PC-3 (cell line): ENCODE data around the gene ADCY10. TPM values are rescaled to one million over a fixed set of nuclear protein-coding genes. Genes with fewer than 3 reads are reported as not detected.
"Not testable (repeated sequence)": the region's sequence is repeated elsewhere in the genome, so short reads cannot be mapped to it uniquely, and the experiment has no call there.

Experiments used
- ATAC-seq: fragments of 200-7000 bp; cut with Tn5 transposase; 2 replicates; pipeline ENCODE4 v1.9.1; 2020; ENCODE audit warnings: mild to moderate bottlenecking, moderate library complexity
- BruUV-seq: library from RNA; stranded (reverse); fragments of 400-500 nt; replicated peaks from 2 replicates; lab custom pipeline; 2021; lab: Mats Ljungman, UMichigan
- CTCF ChIA-PET: fragments of 300-600 bp; sonication (Branson Sonifier 250); formaldehyde crosslinking; loops from one replicate; lab custom pipeline; 2022; ENCODE audit warnings: antibody characterized with exemption; lab: Charles Lee
- POLR2A ChIA-PET: fragments of 300-600 bp; sonication (Branson Sonifier 250); formaldehyde crosslinking; loops from one replicate; lab custom pipeline; 2022; ENCODE audit warnings: antibody characterized with exemption; ENCODE audit not compliant: unreplicated experiment; lab: Charles Lee
- DNase-seq: peaks from one replicate; pipeline ENCODE4 v3.0.0-alpha.2; 2015
- H2AFZ ChIP-seq: fragments of 300-600 bp; sonication (generic); 2 replicates; pipeline ENCODE4 v1.6.0; 2016; ENCODE audit warnings: antibody characterized with exemption, low read length
- H3F3A ChIP-seq: fragments of 300-600 bp; sonication (generic); one replicate; pipeline ENCODE4 v1.6.0; 2017; ENCODE audit warnings: antibody characterized with exemption, low read length, control low read depth, mild to moderate bottlenecking; ENCODE audit not compliant: unreplicated experiment
- H3K27ac ChIP-seq: fragments of 300-600 bp; sonication (generic); 2 replicates; pipeline ENCODE4 v1.5.1; 2016; ENCODE audit warnings: mild to moderate bottlenecking, low read length
- H3K27me3 ChIP-seq: fragments of 300-600 bp; sonication (generic); 2 replicates; pipeline ENCODE4 v1.6.1; 2016; ENCODE audit warnings: low read length, mixed read lengths
- H3K36me3 ChIP-seq: fragments of 300-600 bp; sonication (generic); 2 replicates; pipeline ENCODE4 v1.6.1; 2016; ENCODE audit warnings: low read depth, mixed run types, low read length, mixed read lengths
- H3K4me1 ChIP-seq: fragments of 300-600 bp; sonication (generic); 2 replicates; pipeline ENCODE4 v1.5.1; 2016; ENCODE audit warnings: low read length; ENCODE audit not compliant: insufficient read depth
- H3K4me2 ChIP-seq: fragments of 300-600 bp; sonication (generic); 2 replicates; pipeline ENCODE4 v1.6.0; 2016; ENCODE audit warnings: low read length
- H3K4me3 ChIP-seq: fragments of 300-600 bp; sonication (generic); 2 replicates; pipeline ENCODE4 v1.5.1; 2016; ENCODE audit warnings: mild to moderate bottlenecking, low read length, mixed read lengths
- H3K79me2 ChIP-seq: fragments of 300-600 bp; sonication (generic); 2 replicates; pipeline ENCODE4 v1.6.1; 2017; ENCODE audit warnings: low read length, mixed read lengths
- H3K9ac ChIP-seq: fragments of 300-600 bp; sonication (generic); 2 replicates; pipeline ENCODE4 v1.6.0; 2016; ENCODE audit warnings: mild to moderate bottlenecking, low read length
- H3K9me2 ChIP-seq: fragments of 300-600 bp; sonication (generic); replicated peaks from 2 replicates; pipeline ENCODE4 v1.6.1; 2016; ENCODE audit warnings: mixed run types, low read length, mixed read lengths
- H3K9me3 ChIP-seq: fragments of 300-600 bp; sonication (generic); 2 replicates; pipeline ENCODE4 v1.6.1; 2016; ENCODE audit warnings: low read length, mixed read lengths
- H4K20me1 ChIP-seq: fragments of 300-600 bp; sonication (generic); 2 replicates; pipeline ENCODE4 v1.6.1; 2016; ENCODE audit warnings: low read length, mixed read lengths
- EZH2 ChIP-seq: fragments of 300-600 bp; sonication (generic); IDR thresholded peaks from one replicate; pipeline ENCODE4 v1.6.1; 2017; ENCODE audit warnings: antibody characterized with exemption, mild to moderate bottlenecking, low read length; ENCODE audit not compliant: unreplicated experiment
- EZH2phosphoT487 ChIP-seq: fragments of 300-600 bp; sonication (generic); IDR thresholded peaks from 2 replicates; pipeline ENCODE4 v1.6.1; 2018; ENCODE audit warnings: mild to moderate bottlenecking, antibody characterized with exemption, low read length, borderline replicate concordance
- intact Hi-C: fragments of 100-400 bp; cut with micrococcal nuclease; formaldehyde crosslinking; loops from 2 replicates; pipeline ENCODE4 v1.9.0; 2023
- total RNA-seq: library from RNA; depleted of rRNA; stranded (reverse); fragments of >200 nt; gene quantifications from 2 replicates; pipeline ENCODE4 v1.2.3, GENCODE V29; 2014
- TF ChIP-seq, protein P1 (sequence below): fragments of 300-600 bp; sonication (generic); conservative IDR thresholded peaks from 2 replicates; pipeline ENCODE4 v1.5.1; 2017; ENCODE audit warnings: antibody characterized with exemption, low read depth, mild to moderate bottlenecking, low read length

Gene ADCY10
- total RNA-seq, 1 experiment from 2014 or later, result not detected

DNA sequence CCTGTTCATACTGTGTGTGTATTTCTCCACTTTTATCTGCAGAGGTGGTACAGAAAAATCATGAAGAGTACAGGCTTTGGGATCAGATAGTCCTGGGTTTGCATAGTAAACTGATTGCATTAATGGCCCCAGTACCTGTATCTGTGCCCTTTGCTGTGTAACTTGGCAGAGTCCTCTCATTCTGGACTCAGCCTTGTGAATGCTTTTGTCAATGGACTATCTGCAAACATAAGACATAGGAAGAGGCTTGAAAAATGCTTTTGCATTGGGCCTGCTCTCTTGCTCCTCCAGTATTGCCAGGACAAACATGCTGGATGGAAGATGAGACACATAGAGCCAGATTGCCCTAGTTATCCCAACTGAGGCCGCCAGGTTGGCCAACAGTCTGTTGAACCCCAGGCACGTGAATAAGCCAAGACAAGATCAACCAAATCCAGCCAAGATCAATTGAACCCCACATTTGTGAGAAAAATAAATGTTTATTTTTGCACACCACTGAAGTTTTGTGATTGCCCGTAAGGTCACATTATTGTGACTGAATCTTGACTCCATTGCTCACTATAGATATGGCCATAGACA lies 37.2 kb downstream of the ADCY10 start:
- H3K9me3 ChIP-seq, result no peaks in the 10 kb centered on the region
- H3K4me2 ChIP-seq, result no peak overlapping the region
- intact Hi-C loops, result no loop called here
- no peak overlapping the region for H3K27ac ChIP-seq
- no peaks in the 10 kb centered on the region for H3F3A ChIP-seq
- H3K79me2 ChIP-seq, result no peaks in the 10 kb centered on the region
- no peaks in the 10 kb centered on the region for H3K9me2 ChIP-seq
- H3K4me1 ChIP-seq, result peaks cover 15% of the 10 kb centered on the region
- CTCF ChIA-PET, result interaction anchor here (0.9 kb wide), 1 partner anchor 28 kb away, joined by 4 read pairs; no protein-coding TSS in a partner anchor
- TF ChIP-seq EZH2, result no peak
- TF ChIP-seq, protein P1, sequence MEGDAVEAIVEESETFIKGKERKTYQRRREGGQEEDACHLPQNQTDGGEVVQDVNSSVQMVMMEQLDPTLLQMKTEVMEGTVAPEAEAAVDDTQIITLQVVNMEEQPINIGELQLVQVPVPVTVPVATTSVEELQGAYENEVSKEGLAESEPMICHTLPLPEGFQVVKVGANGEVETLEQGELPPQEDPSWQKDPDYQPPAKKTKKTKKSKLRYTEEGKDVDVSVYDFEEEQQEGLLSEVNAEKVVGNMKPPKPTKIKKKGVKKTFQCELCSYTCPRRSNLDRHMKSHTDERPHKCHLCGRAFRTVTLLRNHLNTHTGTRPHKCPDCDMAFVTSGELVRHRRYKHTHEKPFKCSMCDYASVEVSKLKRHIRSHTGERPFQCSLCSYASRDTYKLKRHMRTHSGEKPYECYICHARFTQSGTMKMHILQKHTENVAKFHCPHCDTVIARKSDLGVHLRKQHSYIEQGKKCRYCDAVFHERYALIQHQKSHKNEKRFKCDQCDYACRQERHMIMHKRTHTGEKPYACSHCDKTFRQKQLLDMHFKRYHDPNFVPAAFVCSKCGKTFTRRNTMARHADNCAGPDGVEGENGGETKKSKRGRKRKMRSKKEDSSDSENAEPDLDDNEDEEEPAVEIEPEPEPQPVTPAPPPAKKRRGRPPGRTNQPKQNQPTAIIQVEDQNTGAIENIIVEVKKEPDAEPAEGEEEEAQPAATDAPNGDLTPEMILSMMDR, result no peak
- TF ChIP-seq EZH2phosphoT487, result no peak
- no peak overlapping the region for H2AFZ ChIP-seq
- DNase-seq (no peak), ATAC-seq (no peak)
- BruUV-seq, result no TSS peak
- no peak overlapping the region for H3K4me3 ChIP-seq
- H3K27me3 ChIP-seq, result no peaks in the 10 kb centered on the region
- H3K9ac ChIP-seq, result no peak overlapping the region
- no peaks in the 10 kb centered on the region for H3K36me3 ChIP-seq
- POLR2A ChIA-PET, result no interaction called here
- no peaks in the 10 kb centered on the region for H4K20me1 ChIP-seq

DNA sequence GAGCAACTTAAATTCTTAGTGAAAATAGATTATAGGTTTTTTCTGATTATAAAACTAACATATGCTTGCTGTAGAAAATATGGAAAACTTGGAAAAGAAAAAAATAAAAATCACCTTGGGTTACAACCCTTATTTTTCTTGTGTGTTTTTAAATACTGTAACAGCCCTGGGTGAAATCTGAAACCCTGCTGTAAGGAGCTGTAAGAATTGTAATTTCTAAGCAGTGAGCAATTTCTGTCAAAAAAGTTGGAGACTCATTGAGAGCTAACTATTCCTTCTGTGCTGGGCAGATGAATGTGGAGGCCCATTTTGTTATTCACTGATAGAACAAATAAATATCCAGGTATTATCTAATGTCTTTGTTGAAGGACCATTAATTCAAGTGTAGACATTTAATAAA lies 42.6 kb downstream of the ADCY10 start:
- Histone ChIP-seq H2AFZ (no peak overlapping the region), H3K4me3 (no peak overlapping the region), H3K27me3 (no peaks in the 10 kb centered on the region), H3K9ac (no peak overlapping the region), H3K79me2 (no peaks in the 10 kb centered on the region), H4K20me1 (no peaks in the 10 kb centered on the region), H3K4me2 (no peak overlapping the region), H3K27ac (no peak overlapping the region), H3K36me3 (no peaks in the 10 kb centered on the region), H3K4me1 (no peaks in the 10 kb centered on the region), H3K9me2 (no peaks in the 10 kb centered on the region), H3F3A (no peaks in the 10 kb centered on the region), H3K9me3 (no peaks in the 10 kb centered on the region)
- CTCF ChIA-PET, result no interaction called here
- BruUV-seq, result no TSS peak
- intact Hi-C loops, result no loop called here
- ATAC-seq (peak; percentile 20; the same call in 1 of the 2 replicates), DNase-seq (no peak)
- POLR2A ChIA-PET, result no interaction called here
- no peak for TF ChIP-seq EZH2
- no peak for TF ChIP-seq EZH2phosphoT487
- TF ChIP-seq, protein P1, result no peak

DNA sequence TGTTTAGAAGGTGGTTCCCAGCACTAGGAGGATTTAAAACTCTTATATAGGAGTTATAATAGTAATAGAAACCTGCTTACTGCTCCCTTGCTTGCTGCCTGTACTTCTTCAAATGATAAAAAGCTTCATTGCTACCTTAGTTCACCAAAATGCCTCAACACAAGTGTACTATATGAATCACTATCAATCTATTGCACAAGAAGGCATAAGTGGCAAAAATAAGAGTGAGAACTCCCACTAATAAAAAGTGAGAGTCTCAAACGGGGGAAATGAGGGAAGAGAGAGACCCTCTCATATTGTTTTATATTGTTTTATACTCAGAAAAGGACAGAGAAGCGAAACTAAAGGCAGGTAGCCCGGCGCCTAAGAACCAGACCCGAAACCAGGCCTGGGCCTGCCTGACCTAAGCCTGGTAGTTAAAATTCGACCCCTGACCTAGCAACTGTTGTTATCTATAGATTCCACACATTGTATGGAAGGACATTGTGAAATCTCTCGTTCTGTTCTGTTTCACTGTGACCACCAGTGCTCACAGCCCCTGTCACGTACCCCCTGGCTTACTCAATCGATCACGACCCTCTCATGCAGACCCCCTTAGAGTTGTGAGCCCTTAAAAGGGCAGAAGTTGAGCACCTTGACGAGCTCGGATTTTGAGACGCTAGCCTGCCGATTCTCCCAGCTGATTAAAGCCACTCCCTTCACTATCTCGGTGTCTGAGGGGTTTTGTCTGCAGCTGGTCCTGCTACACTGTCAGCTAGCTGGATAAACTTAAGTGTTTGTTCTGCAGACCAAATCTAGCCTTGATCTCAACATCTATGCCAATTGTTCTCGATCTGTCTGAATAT lies 44.6 kb downstream of the ADCY10 start:
- H3K79me2 ChIP-seq, H2AFZ ChIP-seq, H3K9ac ChIP-seq, DNase-seq, H4K20me1 ChIP-seq, intact Hi-C loops, POLR2A ChIA-PET, ATAC-seq, CTCF ChIA-PET, H3K4me3 ChIP-seq, H3K4me2 ChIP-seq, H3K4me1 ChIP-seq, H3K27me3 ChIP-seq, H3K27ac ChIP-seq, H3F3A ChIP-seq, H3K9me2 ChIP-seq, BruUV-seq, H3K36me3 ChIP-seq, H3K9me3 ChIP-seq: not testable (repeated sequence)

DNA sequence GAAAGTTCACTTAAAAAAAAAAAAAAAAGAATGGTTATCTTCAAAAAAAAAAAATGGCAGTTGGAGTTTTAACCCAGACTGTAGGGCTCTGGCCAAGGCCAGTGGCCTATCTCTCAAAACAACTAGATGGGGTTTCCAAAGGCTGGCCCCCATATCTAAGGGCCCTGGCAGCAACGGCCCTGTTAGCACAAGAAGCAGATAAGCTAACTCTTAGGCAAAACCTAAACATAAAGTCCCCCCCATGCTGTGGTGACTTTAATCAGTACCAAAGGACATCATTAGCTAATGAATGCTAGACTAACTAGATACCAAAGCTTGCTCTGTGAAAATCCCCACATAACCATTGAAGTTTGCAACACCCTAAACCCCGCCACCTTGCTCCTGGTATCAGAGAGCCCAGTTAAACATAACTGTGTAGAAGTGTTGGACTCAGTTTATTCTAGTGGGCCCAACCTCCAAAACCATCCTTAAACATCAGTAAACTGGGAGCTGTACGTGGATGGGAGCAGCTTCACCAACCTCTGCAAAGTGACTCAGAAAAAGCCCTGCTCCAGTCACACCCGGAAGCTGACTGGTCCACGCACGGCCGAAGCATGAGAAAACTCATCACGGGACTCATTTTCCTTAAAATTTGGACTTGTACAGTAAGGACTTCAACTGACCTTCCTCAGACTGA lies 47.1 kb downstream of the ADCY10 start:
- CTCF ChIA-PET, result not testable (repeated sequence)

More for the DNA sequence above, 47.1 kb downstream of the ADCY10 start:
- H3K79me2 ChIP-seq, H3K36me3 ChIP-seq, H4K20me1 ChIP-seq, H3K9me3 ChIP-seq, H3K27ac ChIP-seq, H3K4me2 ChIP-seq, DNase-seq, BruUV-seq, ATAC-seq, H3K9ac ChIP-seq, POLR2A ChIA-PET, intact Hi-C loops, H3K27me3 ChIP-seq, H3K9me2 ChIP-seq, H3F3A ChIP-seq, H2AFZ ChIP-seq, H3K4me3 ChIP-seq, H3K4me1 ChIP-seq: not testable (repeated sequence)
